HFF-Myc (cell line): ENCODE data around the gene SLC11A1.

ENCODE experiments used
- DNase-seq: peaks from one replicate; pipeline ENCODE4 v3.0.0-alpha.2; 2011; ENCODE audit warnings: low read depth; ENCODE audit errors: extremely low read depth
- H3K4me3 ChIP-seq: replicated peaks from 2 replicates; pipeline ENCODE4 v1.5.1; 2011; ENCODE audit warnings: low read depth, mild to moderate bottlenecking, control low read depth, low read length
- CTCF ChIP-seq: IDR thresholded peaks from 2 replicates; pipeline ENCODE4 v1.5.1; 2012; ENCODE audit warnings: mild to moderate bottlenecking, low read depth, low read length, control low read depth; ENCODE audit errors: missing control alignments

Gene SLC11A1

DNA sequence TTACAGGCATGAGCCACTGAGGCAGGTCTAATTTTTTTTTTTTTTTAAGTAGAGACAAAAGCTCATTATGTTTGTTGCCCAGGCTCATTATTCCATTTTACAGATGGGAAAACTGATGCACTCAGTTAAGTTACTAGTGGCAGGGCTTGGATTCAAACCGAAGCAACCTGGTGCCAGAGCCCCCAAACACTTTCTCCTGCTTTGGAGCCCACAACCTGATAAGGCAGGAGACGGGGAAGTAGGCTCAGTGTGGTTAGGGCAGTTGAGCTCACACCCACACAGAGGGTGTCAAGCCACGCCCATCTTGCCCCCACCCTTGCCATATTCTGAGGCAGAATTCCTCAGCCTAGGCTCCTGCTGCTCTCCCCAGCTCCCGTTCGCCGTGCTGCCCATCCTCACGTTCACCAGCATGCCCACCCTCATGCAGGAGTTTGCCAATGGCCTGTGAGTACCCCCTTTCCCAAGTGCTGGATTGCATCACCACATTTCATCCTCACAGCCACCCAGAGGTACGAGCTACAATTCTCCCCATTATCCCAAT, 11.7 kb downstream of the SLC11A1 start:
- TF ChIP-seq CTCF: no peak
- H3K4me3 ChIP-seq: no peak overlapping the region
- no peak for DNase-seq

- no peak for TF ChIP-seq CTCF
- no peak overlapping the region for H3K4me3 ChIP-seq
- no peak for DNase-seq
These were observed 12.4 kb downstream of the SLC11A1 start for GRCh38 chr2:218394298-218395089.

GRCh38 chr2:218395090-218395444, 13.0 kb downstream of the SLC11A1 start:
- no peak for TF ChIP-seq CTCF
- DNase-seq: no peak
- H3K4me3 ChIP-seq: no peak overlapping the region

DNA sequence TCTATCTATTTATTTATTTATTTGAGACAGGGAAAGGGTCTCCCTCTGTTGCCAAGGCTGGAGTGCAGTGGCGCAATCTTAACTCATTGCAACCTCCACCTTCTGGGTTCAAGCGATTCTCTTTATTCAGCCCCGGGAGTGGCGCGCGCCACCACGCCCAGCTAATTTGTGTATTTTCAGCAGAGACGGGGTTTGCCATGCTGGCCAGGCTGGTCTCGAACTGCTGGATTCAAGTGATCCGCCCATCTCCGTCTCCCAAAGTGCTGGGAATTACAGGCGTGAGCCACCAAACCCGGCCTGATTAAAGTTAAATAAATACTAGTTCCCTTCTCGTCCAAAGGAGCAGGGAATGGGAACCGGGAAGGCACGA, 13.4 kb downstream of the SLC11A1 start:
- DNase-seq: no peak
- TF ChIP-seq CTCF: no peak

DNA sequence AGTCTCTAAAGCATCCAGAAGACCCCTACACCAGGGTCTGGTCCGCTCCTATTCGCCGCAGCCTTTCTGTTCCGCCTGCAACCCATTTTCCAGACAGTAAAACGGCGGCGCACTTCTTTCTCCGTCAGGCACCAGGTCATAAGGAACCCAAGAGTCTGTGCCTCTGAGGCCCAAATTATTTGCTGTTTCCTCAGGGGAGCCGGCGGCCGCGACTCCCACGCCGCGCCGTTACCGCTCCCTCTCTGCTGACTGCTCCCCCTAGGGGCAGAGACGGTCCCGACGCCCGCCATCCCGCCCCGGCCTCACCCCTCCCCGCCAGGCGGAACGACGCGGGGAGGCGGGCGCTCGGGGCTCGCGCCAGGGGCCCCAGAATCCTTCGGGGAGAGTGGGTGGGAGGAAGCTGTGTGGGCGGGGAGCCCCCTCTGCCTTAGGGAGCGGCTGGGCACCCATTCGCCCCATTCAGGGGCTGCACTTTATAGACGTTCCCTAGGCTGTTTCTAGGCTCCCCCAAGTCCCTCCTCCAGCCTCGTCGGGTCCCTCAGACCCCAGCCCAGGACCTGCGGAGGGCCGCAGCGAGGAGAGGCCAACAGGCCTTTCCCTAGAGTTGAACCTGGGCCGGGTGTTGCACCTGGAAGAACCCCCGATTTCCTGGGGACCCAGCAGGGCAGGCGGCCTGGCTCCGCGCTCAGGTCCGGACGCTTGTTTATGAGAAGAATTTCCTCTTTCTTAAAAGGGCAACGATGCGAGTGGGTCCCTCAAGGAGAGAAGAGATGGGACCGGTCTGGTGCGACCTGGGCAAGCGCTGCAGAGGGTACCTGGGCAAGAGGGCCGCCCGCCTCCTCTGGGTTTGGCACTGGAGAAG, 14.0 kb downstream of the SLC11A1 start:
- peak; percentile 78 for TF ChIP-seq CTCF

More for the DNA sequence above, 13.4 kb downstream of the SLC11A1 start:
- H3K4me3 ChIP-seq: peak overlapping the region; percentile 62

DNA sequence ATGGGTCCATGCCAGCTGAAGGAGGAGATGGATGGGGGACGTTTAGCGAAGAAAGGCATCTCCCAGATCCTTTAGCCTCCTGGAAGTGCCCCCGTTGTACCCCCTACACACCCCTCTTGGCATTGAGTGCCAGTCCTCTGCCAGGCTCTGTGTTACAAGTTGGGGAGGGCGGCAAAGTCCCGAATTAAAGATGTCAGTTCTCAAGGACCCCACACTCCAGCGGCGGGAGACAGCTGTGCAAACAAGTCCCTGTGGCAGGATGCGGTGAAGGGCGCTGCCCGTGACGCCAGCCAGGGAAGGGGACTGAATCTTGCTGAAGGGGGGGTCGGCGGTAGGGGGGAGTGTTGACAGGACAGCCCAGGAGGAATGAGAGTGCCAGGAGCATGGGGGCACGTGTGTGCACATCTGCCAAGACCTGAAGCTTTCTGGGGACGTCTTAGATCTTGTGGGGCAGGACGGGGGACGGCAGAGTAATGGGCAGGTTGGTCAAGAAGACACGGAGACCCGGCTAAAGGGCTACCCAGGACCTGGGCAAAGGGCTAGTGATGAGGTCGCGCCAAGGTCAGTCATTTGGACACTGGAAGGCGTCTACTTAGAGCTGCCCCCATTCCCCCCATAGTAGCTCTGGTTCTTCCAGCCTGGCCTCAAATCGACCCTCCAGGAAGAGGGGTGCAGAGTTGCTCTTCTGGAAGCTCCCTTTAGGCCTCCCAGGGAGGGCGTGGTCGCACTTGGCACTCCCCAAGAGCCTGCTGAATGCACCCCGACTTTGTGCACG, 14.8 kb downstream of the SLC11A1 start:
- TF ChIP-seq CTCF: no peak
- peak overlapping the region; percentile 62 for H3K4me3 ChIP-seq
- no peak for DNase-seq

More for the DNA sequence above, 14.0 kb downstream of the SLC11A1 start:
- DNase-seq: peak; percentile 82
- peak overlapping the region; percentile 62 for H3K4me3 ChIP-seq
